ENCODE results near the gene ARSA.

- no peak for TF ChIP-seq CTCF (conservative IDR thresholded peaks at IDR 0.05; ENCODE audit: low read length)
- TF ChIP-seq EZH2phosphoT487 (IDR thresholded peaks at IDR 0.05; ENCODE audit: borderline replicate concordance, low read depth, low read length) = no peak
These were observed 44.1 kb upstream of the ARSA start for GRCh38 chr22:50672041-50672440.
